C4-2B (cell line): ENCODE results near the gene SLIT3.

Experiments
- H3K27ac ChIP-seq: fragments of 450-650 bp; 2 replicates; pipeline ENCODE4 v1.5.1; 2017
- ZFX ChIP-seq: fragments of 450-650 bp; IDR thresholded peaks from 2 replicates; pipeline ENCODE4 v1.6.1; 2017
- TF ChIP-seq, protein P1 (sequence below): fragments of 450-650 bp; conservative IDR thresholded peaks from 2 replicates; pipeline ENCODE4 v1.5.1; 2017; ENCODE audit warnings: mild to moderate bottlenecking

SLIT3 gene

DNA sequence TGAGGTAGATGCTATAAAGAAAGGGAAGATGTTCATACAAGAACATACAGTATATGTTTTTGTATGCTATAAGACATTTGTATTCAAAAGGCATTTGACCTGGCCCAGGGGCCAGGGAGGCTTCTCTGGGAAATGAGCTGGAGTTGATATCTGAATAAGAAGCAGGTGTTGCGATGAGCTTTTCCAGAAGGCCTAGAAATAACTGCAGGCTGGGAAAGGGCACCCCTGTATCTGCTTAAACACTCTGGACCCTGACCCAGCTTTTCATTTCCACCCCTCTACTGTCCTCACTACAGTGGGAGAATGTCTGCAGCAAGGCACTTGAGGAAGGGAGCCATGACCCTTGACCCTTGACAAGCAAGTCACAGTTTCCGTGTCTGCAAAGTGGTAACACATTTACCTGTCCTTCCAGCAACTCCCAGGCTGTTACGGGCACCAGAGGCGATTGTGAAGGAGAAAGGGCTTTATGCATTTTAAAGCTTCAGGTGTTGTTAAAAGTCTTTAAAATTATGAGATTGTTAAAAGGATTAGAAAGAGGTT lies 633.6 kb downstream of the SLIT3 start:
- TF ChIP-seq, protein P1, sequence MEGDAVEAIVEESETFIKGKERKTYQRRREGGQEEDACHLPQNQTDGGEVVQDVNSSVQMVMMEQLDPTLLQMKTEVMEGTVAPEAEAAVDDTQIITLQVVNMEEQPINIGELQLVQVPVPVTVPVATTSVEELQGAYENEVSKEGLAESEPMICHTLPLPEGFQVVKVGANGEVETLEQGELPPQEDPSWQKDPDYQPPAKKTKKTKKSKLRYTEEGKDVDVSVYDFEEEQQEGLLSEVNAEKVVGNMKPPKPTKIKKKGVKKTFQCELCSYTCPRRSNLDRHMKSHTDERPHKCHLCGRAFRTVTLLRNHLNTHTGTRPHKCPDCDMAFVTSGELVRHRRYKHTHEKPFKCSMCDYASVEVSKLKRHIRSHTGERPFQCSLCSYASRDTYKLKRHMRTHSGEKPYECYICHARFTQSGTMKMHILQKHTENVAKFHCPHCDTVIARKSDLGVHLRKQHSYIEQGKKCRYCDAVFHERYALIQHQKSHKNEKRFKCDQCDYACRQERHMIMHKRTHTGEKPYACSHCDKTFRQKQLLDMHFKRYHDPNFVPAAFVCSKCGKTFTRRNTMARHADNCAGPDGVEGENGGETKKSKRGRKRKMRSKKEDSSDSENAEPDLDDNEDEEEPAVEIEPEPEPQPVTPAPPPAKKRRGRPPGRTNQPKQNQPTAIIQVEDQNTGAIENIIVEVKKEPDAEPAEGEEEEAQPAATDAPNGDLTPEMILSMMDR = no peak
- TF ChIP-seq ZFX = no peak
- no peak overlapping the region for H3K27ac ChIP-seq

DNA sequence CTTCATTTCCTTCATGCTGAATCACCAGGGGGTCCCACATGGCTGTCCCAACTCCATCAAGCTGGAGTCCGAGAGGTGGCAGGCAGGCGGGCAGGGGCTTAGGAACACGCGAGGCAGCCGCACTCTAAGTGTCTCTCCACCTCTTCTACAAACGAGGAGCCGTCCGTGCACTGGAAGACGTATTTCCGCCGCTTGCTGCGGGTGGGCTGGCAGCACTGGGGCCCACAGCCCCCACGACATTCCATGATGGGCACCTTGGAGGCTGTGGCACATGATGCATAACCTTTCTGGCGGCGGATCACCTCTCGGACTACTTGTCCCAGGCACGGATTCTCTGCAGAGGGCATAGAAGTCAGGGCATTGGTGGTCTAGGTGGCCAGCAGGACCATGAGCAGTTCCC lies 634.6 kb downstream of the SLIT3 start:
- no peak overlapping the region for H3K27ac ChIP-seq

DNA sequence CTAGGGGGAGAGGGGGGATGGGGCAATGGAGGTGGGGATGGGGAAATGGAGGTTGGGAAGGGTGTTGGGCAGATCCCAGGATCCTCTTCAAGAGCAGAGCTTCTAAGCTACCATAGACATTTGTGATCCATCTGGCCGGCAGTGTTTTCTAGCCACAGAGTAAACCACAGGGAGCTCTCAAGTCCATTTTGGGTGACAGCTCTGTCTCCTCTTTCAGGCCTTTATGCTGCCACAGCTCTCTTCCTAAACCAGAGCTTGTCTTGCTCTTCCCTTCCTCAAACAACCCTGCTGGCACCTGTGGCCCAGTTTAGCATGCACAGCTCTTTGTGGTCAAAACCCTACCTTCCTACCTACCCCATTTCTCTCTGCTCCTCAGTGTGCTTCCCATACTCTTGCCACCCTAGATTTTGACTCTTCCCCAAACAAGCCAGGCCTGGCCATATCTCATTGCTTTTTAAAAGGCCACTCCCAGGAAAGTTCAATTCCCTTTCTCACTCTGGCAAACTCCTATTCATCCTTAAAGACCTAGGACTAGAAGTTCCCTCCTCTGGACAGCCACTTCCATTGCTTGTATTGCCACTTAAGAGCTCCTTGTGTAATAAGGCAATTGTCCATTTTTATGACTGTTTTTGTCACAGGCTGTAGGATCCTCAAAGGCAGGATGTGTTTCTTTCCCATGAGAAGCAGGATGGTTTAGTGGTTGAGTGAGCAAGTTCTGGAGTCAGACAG lies 637.5 kb downstream of the SLIT3 start:
- no peak for TF ChIP-seq ZFX
- TF ChIP-seq, protein P1 = no peak
- no peak overlapping the region for H3K27ac ChIP-seq

More for the DNA sequence above, 634.6 kb downstream of the SLIT3 start:
- TF ChIP-seq ZFX = no peak
- TF ChIP-seq, protein P1 = no peak

DNA sequence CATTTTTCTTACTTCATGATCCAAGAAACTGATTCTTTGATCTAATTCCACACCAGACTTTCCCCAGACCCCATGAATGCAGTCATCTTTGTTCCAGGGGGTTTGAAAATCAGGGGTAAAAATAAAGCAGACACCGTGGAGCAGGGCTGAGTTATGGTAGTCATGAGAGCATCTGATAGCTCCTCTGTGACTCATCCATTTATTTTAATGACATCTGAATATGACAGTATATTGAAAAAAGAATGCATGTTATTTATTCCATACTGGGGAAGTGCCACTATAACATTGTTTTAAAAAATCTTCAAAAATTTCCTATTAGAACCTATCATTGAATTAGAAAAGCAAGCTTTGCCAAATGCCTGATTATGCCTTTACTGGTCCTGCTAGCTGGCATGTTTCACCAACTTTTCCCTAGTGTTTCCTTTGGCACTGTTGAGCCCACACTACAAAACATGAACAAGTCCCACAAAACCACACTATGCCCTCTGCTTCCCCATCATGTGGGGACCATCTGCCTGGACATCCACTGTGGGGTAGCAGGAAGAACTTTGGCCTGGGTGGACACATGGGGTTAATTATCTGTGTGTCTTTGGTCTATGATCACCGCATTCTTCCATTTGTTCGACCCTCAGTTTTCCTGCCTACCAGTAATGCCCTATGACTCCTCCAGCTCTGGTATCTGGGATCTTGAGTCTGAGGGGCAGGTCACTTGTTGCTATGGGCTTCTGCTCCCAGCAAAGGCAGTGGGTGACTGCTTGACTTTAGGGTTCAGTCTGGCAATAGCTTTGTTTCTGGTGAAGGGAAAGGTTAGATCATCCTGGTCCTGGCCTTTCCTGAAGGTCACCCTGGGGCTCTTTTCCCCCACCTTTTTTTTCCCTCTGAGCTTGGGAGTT lies 639.1 kb downstream of the SLIT3 start:
- no peak overlapping the region for H3K27ac ChIP-seq
- TF ChIP-seq ZFX = no peak
- TF ChIP-seq, protein P1 = no peak

DNA sequence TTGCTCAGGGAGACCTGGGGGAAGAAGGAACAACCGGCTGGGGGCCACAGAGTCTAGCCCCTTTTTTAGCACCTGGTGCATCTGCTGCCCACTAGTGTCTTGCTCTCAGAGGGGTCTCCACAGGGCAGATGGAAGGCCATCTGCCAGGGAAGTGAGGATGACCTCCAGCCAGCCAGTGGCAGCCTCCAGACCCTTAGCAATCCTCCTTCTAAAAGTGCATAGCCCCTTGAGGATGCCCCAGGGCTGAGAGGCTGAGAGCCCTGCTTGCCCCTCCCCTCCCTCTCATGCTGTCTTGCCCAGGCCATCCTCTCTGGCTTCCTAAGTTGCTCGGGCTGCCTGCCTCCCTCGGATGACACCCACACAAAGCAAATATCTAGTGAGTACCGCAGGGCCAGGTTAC lies 640.2 kb downstream of the SLIT3 start:
- H3K27ac ChIP-seq = no peak overlapping the region
- TF ChIP-seq, protein P1 = no peak
- no peak for TF ChIP-seq ZFX

DNA sequence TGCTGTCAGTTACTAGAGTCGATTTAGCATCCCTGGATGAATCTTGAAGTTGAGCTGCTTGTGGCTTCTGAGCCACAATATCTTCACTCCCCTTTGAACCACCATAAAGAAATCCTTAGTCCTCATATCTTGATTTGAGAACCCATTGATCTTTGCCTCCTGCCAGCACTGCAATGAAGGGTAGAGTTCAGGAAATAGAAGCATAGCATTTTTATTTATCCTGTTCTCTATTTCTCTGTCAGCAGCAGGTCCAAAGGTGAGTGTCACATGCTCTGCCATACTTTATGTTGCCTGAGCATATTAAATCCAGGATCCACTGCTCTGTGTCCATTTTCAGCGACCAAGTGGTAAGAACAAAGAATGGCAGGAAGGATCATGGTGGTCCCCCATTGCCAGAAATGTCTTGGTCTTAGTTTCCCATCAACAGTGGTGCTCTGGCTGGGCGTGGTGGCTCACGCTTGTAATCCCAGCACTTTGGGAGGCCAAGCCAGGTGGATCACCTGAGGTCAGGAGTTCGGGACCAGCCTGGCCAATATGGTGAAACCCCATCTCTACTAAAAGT lies 641.6 kb downstream of the SLIT3 start:
- no peak overlapping the region for H3K27ac ChIP-seq
- TF ChIP-seq, protein P1 = no peak
- no peak for TF ChIP-seq ZFX

DNA sequence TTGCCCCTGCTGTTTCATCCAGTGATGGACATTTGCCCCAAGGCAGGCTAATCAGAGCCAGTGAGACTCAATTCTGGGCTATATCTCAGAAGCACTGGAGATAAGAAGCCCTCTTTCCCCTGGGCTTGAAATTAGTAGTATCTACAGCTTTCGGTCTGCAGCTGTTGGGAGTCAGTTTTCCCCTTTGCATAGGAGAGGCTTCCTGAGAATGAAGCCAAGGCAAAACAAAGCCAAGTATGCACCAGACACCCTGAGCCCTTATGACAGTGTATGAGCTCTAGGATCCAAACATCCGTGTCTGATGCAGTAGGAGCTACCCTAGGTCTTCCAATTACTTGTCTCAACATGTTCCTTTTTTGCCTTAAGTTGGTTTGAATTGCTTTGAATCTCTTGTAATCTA lies 642.5 kb downstream of the SLIT3 start:
- no peak for TF ChIP-seq ZFX
- TF ChIP-seq, protein P1 = no peak

More for the DNA sequence above, 642.5 kb downstream of the SLIT3 start:
- H3K27ac ChIP-seq = no peak overlapping the region
